ENCODE measurements around the gene SOAT2.

Gene SOAT2

GRCh38 chr12:53170876-53171724, 67.8 kb downstream of the SOAT2 start:
- Histone ChIP-seq H3K4me3 (ENCODE audit: low read length) (no peak overlapping the region), H3K27me3 (ENCODE audit: insufficient read depth, low read length) (peaks cover 64% of the 10 kb centered on the region), H3K27ac (ENCODE audit: low read length) (no peak overlapping the region), H3K36me3 (ENCODE audit: insufficient read depth, low read depth, low read length) (no peaks in the 10 kb centered on the region), H3K9me3 (ENCODE audit: insufficient read depth, low read depth, low read length) (no peaks in the 10 kb centered on the region), H3K9ac (ENCODE audit: low read depth, low read length) (no peak overlapping the region), H3K4me1 (ENCODE audit: insufficient read depth, low read length) (peaks cover 7% of the 10 kb centered on the region; the same call in 1 of the 2 replicates)

- no peak overlapping the region for H3K27ac ChIP-seq (ENCODE audit: low read length)
- H3K27me3 ChIP-seq (ENCODE audit: insufficient read depth, low read length), result peaks cover 71% of the 10 kb centered on the region
- H3K9me3 ChIP-seq (ENCODE audit: insufficient read depth, low read depth, low read length), result no peaks in the 10 kb centered on the region
These were observed 68.5 kb downstream of the SOAT2 start for GRCh38 chr12:53171725-53172329.

GRCh38 chr12:53172352-53172751, 69.1 kb downstream of the SOAT2 start:
- no peak overlapping the region for H3K9ac ChIP-seq (ENCODE audit: low read depth, low read length)
- H3K36me3 ChIP-seq (ENCODE audit: insufficient read depth, low read depth, low read length), result no peaks in the 10 kb centered on the region
- H3K4me3 ChIP-seq (ENCODE audit: low read length), result no peak overlapping the region
- H3K4me1 ChIP-seq (ENCODE audit: insufficient read depth, low read length), result peaks cover 7% of the 10 kb centered on the region; the same call in 1 of the 2 replicates
- no peak overlapping the region for H3K27ac ChIP-seq (ENCODE audit: low read length)
- H3K27me3 ChIP-seq (ENCODE audit: insufficient read depth, low read length), result peaks cover 76% of the 10 kb centered on the region
- H3K9me3 ChIP-seq (ENCODE audit: insufficient read depth, low read depth, low read length), result no peaks in the 10 kb centered on the region

More at GRCh38 chr12:53171725-53172329, 68.5 kb downstream of the SOAT2 start:
- H3K9ac ChIP-seq (ENCODE audit: low read depth, low read length), result no peak overlapping the region
- H3K36me3 ChIP-seq (ENCODE audit: insufficient read depth, low read depth, low read length), result no peaks in the 10 kb centered on the region
- no peak overlapping the region for H3K4me3 ChIP-seq (ENCODE audit: low read length)
- peaks cover 7% of the 10 kb centered on the region; the same call in 1 of the 2 replicates for H3K4me1 ChIP-seq (ENCODE audit: insufficient read depth, low read length)

- H3K36me3 ChIP-seq (ENCODE audit: insufficient read depth, low read depth, low read length), result no peaks in the 10 kb centered on the region
- no peaks in the 10 kb centered on the region for H3K9me3 ChIP-seq (ENCODE audit: insufficient read depth, low read depth, low read length)
- peaks cover 7% of the 10 kb centered on the region; the same call in 1 of the 2 replicates for H3K4me1 ChIP-seq (ENCODE audit: insufficient read depth, low read length)
- no peak overlapping the region for H3K9ac ChIP-seq (ENCODE audit: low read depth, low read length)
- H3K4me3 ChIP-seq (ENCODE audit: low read length), result no peak overlapping the region
- H3K27ac ChIP-seq (ENCODE audit: low read length), result no peak overlapping the region
- H3K27me3 ChIP-seq (ENCODE audit: insufficient read depth, low read length), result peaks cover 85% of the 10 kb centered on the region
These were observed 69.9 kb downstream of the SOAT2 start for GRCh38 chr12:53173085-53173715.

Data from iPS-20b (cell line).